Stimulated activated CD4-positive, alpha-beta T cell treated with anti-CD3 and anti-CD28 coated beads, Interleukin-1b, Interleukin-23, amount 100 ng/mL, for 1 hour (primary cell): Measurements from ENCODE around the gene TRAPPC3L.

Source experiments
- DNase-seq, 2 donors: peaks; one replicate each; pipeline ENCODE4 v3.0.0-alpha.2; 2020; ENCODE audit warnings: low read depth in 2 of 2

The TRAPPC3L gene

GRCh38 chr6:116465246-116465645, 80.2 kb downstream of the TRAPPC3L start:
- no peak for DNase-seq

- no peak for DNase-seq
These were observed 82.2 kb downstream of the TRAPPC3L start for GRCh38 chr6:116463301-116463700.

- no peak for DNase-seq
These were observed 83.3 kb downstream of the TRAPPC3L start for GRCh38 chr6:116461932-116462885.

GRCh38 chr6:116461331-116461931, 84.1 kb downstream of the TRAPPC3L start, which contains the start of gene CALHM6:
CALHM6 (plus strand) TSS chr6:116461375; CDS start chr6:116461930, 555 bp downstream.
- DNase-seq: no peak

- DNase-seq: no peak
These were observed 85.6 kb downstream of the TRAPPC3L start for GRCh38 chr6:116459927-116460326.

GRCh38 chr6:116458264-116458663, 87.2 kb downstream of the TRAPPC3L start:
- no peak for DNase-seq

GRCh38 chr6:116456927-116457326, 88.6 kb downstream of the TRAPPC3L start:
- no peak for DNase-seq

GRCh38 chr6:116456106-116456505, 89.4 kb downstream of the TRAPPC3L start:
- DNase-seq: no peak

- DNase-seq: no peak
These were observed 93.0 kb downstream of the TRAPPC3L start for GRCh38 chr6:116452531-116452930.

GRCh38 chr6:116451916-116452315, 93.6 kb downstream of the TRAPPC3L start:
- DNase-seq: no peak

GRCh38 chr6:116450769-116451740, 94.4 kb downstream of the TRAPPC3L start:
- no peak for DNase-seq

GRCh38 chr6:116450185-116450710, 95.2 kb downstream of the TRAPPC3L start:
- DNase-seq: no peak

- no peak for DNase-seq
These were observed 95.9 kb downstream of the TRAPPC3L start for GRCh38 chr6:116449565-116449964.

GRCh38 chr6:116447496-116448011, 97.9 kb downstream of the TRAPPC3L start:
- DNase-seq: no peak

- no peak for DNase-seq
These were observed 98.4 kb downstream of the TRAPPC3L start for GRCh38 chr6:116447052-116447451.

- DNase-seq: no peak
These were observed 99.1 kb downstream of the TRAPPC3L start for GRCh38 chr6:116446399-116446798.

- DNase-seq: no peak
These were observed 100.4 kb downstream of the TRAPPC3L start for GRCh38 chr6:116445102-116445501.
